LHCN-M2 (cell line): Measurements from ENCODE around the gene MTR. TPM values are rescaled to one million over a fixed set of nuclear protein-coding genes. Genes with fewer than 3 reads are reported as not detected.

Source experiments
- DNase-seq: peaks from one replicate; pipeline ENCODE4 v3.0.0-alpha.2; 2012; ENCODE audit warnings: low read depth
- total RNA-seq: library from RNA; depleted of rRNA; stranded (reverse); fragments of >200 nt; gene quantifications from 2 replicates; pipeline ENCODE4 v1.2.3, GENCODE V29; 2014

The MTR gene
- total RNA-seq, 1 experiment from 2014 or later: 23.2 TPM

DNA sequence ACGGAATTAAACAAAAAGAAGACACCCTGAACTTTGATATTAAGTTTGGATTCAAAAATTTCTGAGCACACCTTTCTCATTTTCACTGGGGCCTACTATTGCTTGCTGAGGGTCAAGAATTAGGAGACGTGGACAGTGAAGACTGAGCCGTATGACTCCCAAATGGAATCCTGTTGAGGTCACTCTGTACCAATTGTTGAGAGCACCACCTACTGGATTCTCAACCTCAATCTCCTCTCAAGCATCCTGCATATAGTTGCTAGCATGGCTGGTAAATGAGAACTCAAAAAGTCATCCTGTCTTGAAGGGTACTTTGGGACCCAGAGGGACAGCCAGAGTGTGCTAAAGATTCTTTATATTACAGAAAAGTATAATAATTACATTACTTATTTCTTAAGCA lies 20.2 kb upstream of the MTR start:
- peak; percentile 17 for DNase-seq

DNA sequence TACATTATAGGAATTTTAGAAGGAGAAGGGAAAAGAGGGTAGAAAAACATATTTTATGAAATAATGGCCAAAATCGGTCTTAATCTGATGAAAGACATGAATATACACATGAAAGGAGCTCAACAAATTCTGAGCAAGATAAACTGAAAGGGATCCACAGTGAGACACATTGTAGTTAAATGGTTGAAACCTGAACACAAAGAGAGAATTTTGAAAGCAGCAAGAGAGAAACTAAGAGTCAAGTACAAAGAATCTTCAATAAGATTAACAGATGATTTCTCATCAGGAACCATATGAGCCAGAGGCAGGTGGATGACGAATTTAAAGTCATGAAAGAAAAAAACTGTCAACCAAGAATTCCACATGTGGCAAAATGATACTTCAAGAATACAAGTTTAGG lies 15.8 kb upstream of the MTR start:
- no peak for DNase-seq

DNA sequence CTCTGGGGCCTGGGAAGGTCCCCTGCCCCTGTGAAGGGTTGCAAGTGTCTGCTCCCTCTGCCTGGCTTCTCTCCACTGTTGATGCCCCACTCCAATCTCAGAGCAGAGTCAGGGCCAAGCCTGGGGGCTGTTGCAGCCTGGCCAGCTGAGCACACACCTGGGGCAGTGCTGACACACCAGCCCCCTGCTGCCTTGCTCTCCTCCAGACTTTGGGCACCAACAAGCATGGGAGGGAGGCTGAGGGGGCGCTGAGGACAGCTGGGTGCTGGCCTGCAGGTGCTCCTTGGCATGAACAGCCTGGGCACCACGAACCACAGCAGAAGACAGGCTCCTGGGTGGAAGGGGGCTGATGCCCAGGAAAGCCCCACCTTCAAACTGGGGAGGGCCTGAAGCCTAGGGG lies 9.6 kb upstream of the MTR start:
- DNase-seq: no peak

DNA sequence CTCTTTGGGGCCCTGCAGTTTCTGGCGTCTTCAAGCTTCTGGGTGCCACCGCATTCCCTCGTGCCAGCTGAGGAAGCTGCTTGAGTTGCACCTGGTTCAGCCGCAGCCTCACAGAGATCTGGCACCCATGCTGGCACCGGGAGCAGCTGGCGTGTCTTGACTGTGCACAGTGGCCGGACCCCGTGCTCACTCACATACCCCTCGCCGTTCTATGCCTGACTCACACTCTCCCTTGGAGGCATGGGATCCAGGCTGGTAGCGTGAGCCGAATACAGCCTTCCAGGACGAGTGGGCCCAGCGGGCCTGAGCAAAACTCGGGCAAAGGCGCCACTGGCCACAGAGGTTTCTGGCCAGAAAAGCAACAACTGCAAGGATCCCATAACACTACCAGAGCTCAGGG lies 8.6 kb upstream of the MTR start:
- no peak for DNase-seq

DNA sequence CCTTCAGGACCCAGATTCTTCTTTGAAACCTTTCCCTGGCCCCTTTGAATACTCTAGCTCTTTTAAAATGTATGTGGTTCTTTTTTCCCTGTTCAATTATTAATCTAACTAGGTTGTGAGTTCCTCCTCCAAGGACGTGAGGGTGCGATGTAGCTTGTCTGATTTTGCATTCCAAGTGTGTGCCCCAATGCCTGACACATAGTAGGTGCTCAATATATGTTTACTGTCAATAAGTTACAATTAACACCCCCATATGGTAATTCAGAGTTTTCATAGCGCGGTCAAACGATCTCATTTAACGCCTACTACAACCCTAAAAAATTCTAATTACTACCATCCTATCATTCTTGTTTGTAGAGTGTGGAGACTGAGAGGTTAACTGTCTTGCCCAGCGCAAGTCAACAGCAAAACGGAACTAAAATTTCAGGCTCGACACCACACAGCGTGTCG lies 482 bp upstream of the MTR start:
- DNase-seq: no peak

DNA sequence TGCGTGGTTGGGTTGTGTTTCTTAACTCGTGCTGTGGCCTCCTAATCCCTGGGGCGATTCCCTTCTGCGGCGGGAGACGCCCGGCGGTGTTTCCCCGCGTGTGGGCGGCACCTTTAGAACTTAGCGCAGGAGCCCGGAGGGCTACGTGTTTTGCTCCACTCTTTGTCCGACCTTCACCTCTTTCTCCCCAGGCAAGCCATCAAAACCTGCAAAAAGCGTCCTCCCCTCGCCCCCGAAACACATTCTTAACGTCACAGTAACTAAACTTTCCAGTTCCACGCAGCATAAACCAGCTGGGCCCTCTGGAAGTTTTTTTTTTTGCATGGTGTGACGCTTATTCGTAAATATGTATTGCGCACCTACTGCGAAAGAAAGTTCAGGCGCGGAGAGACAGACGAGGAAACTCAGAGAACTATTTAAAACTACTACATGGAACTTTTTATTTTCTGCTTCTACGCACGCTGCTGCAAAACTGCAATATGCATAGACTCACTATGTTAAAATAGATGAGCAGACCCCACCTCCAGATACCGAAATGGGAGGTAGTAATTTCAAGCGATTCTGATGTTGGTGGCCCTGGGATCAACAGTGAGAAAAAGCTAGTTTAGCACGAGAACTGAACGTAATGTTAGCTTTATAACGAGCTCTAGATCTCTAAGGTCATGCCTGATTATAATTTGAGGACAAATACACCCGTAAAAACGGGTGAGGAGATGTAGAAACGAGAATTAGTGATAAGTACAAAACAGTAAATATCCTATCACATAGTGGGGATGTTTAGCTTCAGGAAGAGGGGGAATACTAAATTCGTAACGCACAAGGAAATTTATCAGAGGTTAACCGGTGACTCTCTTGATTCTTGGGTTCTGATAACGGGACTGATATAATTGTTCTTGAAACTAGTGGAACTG lies 920 bp downstream of the MTR start:
- peak; percentile 47 for DNase-seq

DNA sequence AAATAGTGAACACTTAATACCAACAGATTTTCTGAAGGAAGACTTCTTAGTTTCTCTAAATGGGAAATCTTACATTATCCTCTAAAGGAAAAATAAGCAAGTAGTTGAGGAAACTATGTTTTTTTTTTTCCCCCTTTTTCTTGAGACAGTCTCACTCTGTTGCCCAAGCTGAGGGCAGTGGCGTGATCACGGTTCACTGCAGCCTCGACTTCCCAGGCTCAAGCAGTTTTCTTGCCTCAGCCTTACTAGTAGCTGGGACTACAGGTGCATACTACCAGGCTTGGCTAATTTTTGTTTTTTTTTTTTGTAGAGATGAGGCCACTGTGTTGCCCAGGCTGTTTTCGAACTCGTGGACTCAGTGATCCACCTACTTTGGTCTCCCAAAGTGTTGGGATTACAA lies 3.9 kb downstream of the MTR start:
- no peak for DNase-seq

DNA sequence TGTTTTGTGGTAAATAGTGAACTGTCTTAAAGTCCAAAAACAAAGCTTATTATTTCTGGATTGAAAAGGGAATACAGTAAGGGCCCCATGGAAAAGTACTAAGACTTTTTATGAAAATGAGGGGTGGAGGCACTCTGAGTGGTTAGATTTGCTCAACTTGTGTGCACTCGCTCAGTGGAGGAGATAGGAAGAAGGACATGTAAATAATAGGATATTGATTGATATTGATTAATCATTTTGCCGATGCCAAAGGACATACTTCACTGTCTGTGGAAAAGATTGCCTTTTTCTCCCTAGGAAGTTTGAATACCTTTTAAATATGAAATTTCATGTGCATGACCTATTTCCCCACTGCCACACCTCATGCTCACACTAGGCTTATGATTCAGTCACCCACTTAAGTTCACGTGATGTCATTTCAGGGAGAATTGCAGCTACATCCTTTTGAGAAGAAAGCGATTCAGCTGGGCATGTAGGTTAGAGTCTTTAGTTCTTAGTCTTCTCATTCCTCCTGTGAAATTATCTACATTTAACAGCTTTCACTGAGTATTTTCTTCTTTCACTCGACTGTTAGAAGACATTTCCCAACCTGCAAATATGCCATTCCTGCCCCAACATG lies 5.0 kb downstream of the MTR start:
- no peak for DNase-seq

DNA sequence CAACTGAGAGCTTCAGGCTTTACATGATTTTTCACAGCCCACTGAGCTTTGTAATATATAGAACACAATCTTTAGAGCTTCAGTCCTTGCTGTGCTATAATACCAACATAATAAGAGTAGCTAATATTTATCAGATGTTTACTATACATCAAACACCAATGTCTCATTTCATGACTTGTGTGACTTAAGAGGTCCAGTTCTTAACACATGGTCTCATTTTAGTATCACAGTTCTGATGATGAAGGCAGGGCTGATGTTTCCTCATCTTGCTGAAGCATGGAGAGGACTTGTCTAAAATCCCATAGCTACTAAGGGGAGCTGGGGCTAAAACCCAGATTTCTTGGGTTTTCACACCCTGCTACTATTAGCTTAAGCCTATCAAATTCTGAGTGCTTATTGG lies 5.5 kb downstream of the MTR start:
- no peak for DNase-seq

DNA sequence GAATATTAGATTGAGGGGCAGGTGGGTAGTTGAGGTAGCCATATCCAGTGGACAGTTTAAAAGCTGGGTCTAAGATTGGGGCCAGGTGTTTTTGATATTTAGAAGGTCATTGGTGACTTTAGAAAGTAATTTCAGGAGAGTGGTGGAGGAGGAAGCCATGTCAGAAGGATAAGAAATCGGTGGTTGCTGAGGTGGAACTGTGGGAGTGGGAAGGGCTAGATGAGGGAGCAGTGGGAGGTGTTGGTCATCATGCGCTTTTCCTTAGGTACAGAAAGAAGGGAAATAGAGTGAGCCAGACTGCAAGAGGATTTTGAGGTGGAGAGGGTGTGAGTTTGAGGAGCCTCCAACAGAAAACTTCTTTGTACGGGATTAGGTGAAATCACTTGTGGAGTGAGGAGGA lies 7.2 kb downstream of the MTR start:
- no peak for DNase-seq

DNA sequence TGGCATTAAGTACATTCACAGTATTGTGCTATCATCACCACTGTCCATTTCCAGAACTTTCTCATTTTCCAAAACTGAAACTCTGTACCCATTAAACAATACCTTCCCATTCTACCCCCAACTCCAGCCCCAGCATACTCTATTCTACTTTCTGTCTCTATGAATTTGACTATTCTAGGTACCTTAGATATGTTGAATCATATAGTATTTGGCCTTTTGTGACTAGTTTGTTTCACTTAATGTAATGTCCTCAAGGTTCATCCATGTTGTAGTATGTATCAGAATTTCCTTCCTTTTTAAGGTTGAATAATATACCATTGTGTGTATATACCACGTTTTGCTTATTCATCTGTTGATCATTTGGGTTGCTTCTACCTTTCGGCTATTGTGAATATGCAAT lies 11.5 kb downstream of the MTR start:
- DNase-seq: no peak

DNA sequence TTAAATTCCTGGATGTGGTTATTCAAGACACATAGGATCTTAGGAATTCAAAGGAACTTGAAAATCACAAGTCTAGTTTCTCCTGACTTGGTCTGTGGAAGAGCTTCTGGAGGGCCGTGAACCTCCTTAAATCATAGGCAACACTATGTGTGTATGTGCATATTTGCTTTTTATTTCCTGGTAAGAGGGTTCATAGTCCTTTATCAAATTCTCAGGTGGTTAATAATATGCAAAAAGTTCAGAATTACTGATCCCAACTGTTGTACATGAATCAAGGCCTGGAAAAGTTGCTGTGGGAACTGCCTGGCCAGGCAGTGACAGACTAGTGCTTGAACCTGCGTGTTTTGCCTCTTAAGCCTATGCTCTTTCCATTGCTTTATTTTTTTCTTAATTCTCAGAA lies 12.9 kb downstream of the MTR start:
- no peak for DNase-seq

DNA sequence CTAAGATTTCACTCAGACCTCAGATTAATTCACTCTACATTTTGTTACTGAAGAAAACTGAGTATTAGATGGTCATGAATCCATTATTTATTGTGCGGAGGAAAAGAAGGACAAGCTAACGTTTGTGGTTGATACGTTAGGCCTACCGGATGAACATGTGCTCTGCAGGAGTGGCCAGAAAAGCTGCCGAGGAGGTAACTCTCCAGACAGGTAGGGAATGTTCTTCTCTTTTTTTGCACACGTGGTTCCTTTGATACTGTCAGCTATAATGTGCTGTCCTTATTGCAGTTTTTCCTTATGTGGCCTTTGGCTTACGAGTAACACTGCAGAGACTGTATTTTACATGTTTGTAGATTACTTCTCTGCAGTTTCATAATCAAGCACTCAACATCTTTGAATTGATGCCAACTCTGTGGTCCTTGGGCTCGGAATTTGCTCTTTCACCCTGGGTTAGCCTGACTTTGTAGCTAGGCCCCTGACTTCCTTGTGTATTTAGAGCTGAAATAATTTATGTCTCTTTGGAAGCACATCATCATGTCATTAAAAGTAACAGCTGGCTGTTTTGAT lies 13.6 kb downstream of the MTR start:
- no peak for DNase-seq

DNA sequence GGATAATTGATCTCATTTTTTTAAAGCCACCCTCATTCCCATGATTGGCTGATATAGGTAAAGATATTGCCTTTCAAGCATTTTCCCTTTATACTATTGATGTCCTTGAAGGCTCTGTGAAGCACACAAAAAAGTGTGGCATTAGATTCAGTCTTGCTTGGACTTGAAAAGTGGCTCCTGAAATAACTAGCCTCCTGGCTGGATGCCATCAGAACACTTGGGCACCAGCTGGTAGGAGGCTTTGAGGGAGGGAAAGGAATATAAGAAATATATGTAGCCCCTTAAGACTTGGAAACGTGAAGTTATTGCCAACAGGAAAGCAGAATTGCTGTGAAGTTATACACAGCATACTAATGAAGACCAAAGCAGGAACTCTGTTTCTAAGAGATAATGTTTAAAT lies 14.1 kb downstream of the MTR start:
- DNase-seq: peak; percentile 11

DNA sequence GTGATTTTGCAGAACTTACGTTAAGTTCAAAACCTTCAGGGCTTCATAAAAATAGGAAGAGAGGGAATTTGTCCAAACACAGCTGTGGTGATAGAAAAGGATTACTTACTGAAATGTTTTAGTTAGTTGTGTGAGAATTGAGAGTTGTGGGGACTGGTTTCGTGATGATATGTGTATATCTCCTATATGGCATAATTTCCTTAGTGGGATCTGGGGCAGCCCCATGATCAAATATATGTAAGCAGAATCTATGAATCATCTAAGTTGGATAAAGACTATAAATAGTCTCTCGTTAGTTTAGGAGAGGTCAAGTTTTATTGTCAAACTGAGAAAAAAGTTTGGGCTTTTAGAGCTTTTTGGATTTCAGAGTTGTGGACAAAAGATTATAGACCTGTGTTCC lies 14.9 kb downstream of the MTR start:
- DNase-seq: no peak

DNA sequence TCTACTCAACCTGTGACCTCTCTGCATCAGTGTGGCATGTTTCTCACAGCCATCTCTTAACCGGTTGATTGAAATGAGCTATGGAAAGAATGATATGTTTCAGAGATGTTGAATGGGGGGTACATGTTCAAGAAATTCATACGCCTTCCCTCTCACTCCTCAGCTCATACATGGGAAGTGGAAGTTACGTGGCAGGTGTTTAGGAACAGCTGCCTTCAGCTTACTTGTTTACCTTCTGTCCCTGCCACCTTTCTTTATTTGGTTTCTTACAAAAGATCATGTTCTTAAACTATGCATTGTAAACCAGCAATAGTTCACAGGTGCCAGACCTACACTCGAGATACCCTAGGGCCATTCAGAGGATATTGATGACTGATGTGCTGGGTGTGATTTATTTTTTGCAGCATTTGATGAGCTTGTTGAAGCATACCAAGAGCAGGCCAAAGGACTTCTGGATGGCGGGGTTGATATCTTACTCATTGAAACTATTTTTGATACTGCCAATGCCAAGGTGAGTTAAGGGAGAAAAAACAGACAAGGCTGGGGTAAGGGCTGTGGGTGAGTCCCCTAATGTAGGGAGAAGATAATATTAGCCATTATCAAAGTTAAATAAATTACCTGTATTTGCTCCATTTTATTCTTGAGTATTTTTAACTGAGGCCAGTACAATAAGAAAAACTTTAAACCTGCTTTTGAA lies 17.4 kb downstream of the MTR start:
- no peak for DNase-seq

DNA sequence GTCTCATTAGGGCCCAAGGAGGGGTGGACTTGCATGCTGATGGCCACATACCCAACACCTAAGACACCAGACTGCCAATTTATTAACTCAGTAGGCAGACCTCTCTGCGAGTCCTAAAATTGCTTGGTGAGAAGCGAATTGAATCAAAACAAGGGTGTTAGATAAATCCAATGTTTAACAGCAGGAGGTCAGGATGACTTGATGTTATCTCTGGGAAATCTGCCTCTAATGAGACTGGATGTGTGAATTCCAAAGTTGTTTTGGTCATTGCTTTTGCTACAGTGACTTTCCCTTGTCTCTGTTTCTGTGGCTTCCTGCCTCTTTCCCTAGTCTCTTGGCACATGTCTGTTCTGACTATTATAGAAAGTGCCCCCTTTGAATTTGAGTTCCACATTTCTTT lies 20.8 kb downstream of the MTR start:
- no peak for DNase-seq

DNA sequence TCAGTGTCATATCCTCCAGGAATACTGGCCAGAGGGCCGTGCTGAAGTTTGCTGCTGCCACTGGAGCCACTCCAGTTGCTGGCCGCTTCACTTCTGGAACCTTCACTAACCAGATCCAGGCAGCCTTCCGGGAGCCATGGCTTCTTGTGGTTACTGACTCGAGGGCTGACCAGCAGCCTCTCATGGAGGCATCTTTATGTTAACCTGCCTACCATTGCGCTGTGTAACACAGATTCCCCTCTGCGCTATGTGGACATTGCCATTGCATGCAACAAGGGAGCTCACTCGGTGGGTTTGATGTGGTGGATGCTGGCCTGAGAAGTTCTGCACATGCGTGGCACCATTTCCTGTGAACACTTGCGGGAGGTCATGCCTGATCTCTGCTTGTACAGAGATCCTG lies 24.8 kb downstream of the MTR start:
- no peak for DNase-seq

DNA sequence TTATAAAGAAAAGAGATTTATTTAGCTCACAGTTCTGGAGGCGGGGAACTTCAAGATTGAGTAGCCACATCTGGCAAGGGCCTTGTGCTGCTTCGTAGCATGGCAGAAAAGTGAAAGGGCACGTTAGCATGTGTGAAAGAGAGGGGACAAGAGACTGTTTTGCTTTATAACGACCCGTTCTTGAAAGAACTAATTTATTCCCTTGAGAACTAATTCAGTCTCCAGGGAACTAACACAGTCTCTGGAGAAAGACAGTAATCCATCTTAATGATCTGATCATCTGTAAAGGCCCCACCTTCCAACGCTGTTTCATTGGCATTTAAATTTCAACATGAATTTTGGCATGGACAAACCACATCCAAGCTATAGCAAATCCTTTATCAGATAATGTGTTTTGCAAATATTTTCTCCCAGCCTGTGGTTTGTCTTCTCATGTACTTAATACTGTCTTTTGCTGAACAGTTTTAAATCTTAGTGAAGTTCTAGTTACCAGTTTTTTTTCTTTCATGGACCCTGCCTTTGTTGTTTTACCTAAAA lies 26.1 kb downstream of the MTR start:
- no peak for DNase-seq

DNA sequence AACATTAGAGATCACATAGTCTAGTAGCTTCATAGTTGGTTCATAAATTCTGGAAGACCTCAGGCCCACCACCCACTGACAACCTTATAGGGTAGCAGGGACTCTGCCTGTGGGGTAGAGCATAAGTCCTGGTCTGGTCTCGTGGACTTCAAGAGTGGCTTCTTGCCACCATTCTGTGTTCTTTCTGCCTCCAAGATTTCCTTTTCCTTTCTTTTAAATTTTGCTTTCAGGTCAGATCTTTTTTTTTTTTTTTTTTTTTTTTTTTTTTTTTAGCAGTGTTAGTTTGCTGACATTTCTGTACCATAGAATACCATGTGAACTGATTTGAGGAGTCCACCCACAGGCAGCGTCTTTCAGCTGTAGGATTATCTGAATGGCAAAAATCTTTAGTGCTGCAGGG lies 28.5 kb downstream of the MTR start:
- DNase-seq: no peak

DNA sequence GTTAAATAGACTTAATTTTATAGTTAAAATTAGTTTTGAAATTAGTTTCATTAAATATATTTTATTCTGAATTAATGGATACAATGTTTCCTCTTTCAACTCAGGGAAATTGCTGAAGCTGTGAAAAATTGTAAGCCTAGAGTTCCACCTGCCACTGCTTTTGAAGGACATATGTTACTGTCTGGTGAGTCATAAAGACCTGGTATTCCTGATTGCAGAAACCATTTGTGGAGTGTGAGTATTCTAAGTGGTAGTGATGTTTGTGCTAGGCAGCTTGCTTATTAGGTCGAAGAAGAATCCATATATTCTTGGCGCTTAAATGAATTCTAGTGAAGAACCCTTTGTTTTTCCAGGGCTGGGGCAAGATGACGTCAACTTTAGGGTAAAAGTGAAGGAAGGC lies 34.0 kb downstream of the MTR start:
- DNase-seq: peak; percentile 24

DNA sequence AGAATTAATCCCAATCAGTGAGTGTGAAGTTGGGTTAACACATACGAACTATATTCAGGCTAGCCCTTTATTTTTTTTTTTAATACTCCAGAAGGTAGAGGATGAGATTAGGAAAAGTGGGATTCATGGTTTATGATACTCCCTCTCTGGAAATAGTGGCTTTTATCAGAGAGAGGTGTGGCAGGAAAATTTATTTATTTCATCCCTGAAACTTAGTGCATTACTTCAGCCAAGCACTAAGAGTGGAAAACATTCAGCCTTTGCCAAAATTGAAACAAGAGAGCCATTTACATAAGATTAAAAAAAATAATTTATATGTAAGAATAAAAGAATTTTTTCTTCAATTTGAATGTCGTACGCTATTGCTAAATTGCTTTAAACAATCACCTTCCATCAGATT lies 35.0 kb downstream of the MTR start:
- DNase-seq: no peak
